ENCODE results near the gene NOMO2.
"Not testable (repeated sequence)": the region's sequence is repeated elsewhere in the genome, so short reads cannot be mapped to it uniquely, and the experiment has no call there.

Gene NOMO2

DNA sequence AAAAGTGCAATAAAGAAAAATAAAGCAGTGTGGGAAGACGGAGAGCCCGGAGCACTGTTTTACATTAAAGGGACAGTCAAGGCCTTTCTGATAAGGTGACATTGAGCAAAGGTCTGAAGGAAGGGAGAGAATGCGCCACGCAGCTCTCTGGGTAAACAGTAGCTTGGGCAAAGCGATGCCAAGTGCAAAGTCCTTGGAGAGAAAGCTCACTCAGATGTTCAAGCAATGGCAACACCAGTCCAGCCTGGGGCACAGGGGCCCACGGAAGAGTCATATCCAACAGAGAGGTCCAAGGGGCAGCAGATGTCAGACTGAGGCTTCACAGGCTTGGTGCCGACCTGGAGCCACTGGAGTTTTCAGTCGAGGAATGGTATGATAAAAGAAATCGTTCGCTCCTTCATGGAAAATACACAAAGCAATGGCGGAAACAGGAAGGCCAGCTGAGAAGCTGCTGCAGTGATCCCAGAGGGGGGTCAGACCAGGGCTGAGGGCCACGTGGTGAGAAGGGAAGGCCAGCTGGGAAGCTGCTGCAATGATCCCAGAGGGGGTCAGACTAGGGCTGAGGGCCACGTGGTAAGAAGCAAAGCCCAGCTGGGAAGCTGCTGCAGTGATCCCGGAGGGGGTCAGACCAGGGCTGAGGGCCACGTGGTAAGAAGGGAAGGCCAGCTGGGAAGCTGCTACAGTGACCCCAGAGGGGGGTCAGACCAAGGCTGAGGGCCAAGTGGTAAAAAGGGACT is 40.3 kb downstream of the NOMO2 start:
- not testable (repeated sequence) for DNase-seq

DNA sequence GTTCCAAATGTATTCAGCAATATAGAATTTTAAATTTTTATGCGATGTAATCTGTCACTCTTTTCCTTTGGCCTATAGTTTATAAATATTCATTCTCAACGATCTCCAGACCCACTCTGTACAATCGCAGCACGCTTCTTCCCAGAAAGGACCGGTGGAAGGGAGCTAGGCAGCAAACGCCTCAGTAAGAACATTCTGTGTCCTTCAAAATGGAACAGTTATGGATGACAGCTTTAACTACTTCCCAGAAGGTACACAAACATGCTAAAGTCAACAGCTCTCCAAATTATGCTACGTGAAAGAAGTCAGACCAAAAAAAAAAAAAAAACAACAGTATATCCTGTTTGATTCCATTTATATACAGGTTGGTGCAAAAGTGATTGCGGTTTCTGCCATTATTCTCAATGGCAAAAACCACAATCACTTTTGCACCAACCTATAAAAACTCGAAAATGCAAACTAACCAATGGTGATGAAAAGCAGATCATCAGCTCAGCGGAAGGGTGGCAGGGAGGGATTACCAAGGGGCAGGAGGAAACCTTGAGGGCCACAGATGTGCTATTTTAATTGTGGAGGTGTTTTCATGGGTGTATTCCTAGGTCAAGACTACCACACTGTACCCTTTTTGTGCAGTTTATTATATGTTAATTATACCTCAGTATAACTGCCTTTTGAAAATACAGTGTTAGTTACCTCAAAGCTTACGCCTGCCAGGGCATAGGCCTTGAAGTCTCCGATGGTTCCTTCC is 43.2 kb downstream of the NOMO2 start:
- not testable (repeated sequence) for DNase-seq

DNA sequence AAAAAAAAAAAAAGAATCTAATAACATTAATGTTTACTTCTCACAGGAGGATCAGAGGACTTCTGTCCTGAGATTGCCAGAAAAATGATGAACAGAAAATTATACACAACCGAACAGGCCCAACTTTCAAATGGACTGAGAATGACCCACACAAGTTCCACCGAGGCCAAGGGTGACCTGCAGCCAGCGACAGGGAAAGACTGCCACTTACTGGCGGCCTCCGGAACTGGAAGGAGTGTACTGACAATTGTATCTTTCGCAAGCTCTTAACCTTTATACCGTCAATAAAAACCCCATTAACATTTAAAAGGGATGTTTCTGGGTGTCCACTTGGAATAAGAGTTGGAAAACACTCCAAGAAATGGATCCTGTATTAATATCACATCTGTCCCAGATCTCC is 63.5 kb downstream of the NOMO2 start:
- DNase-seq: not testable (repeated sequence)

DNA sequence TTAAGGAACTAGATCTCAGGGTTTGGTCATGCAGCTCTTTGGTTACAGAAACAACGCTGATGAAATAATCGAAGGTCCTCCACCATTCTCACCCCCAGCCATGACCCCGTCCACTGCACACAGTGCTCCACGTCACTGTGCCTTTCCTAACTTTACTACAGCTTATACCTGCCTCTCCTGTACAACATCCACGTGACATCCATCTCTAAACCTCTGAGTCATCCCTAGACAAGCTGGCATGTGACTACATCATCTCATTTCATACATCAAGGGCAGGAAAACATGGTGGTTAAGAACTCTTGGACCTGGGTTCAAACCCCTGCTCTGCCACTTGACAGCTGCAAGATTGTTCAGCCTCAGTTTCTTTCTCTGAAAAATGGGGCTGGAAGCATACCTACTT is 64.9 kb downstream of the NOMO2 start:
- not testable (repeated sequence) for DNase-seq

GRCh38 chr16:18492118-18492897 is 69.6 kb downstream of the NOMO2 start:
- not testable (repeated sequence) for DNase-seq

DNA sequence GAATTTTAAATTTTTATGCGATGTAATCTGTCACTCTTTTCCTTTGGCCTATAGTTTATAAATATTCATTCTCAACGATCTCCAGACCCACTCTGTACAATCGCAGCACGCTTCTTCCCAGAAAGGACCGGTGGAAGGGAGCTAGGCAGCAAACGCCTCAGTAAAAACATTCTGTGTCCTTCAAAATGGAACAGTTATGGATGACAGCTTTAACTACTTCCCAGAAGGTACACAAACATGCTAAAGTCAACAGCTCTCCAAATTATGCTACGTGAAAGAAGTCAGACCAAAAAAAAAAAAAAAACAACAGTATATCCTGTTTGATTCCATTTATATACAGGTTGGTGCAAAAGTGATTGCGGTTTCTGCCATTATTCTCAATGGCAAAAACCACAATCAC is 125.9 kb downstream of the NOMO2 start:
- DNase-seq: not testable (repeated sequence)

DNA sequence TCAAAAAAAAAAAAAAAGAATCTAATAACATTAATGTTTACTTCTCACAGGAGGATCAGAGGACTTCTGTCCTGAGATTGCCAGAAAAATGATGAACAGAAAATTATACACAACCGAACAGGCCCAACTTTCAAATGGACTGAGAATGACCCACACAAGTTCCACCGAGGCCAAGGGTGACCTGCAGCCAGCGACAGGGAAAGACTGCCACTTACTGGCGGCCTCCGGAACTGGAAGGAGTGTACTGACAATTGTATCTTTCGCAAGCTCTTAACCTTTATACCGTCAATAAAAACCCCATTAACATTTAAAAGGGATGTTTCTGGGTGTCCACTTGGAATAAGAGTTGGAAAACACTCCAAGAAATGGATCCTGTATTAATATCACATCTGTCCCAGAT is 146.1 kb downstream of the NOMO2 start:
- DNase-seq: not testable (repeated sequence)

DNA sequence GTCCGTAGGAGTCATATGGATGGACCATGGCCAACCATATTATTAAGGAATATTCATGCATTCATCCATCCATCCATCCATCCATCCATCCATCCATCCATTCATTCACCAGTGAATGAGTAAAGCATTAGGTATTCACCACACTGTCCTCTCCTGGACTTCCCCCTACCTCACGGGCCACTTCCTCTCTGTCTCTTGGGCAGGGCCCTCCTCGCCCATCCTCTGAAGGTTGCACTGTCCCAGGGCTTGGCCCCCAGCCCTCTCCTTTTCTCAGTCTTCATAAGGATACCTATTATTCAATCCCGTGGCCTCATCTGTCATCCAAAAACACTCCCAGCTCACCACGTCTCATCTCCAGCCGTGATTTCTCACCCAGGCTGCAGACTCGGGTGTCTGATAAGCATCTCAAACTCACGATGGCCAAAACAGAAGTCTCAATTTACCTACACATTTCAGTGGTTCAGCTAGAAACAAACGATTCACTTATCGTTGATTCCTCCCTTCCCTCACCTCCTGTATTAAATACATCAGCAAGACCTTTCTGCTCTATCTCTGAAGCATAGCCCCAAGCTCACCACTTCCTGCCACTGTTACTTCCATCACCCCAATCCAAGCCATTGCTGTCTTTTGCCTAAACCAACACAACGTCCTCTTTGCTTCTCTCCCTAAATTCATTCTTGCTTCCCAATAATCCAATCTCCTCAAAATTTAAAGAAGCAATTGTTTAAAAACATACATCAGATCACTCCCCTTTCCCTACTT is 152.2 kb downstream of the NOMO2 start:
- DNase-seq: not testable (repeated sequence)

DNA sequence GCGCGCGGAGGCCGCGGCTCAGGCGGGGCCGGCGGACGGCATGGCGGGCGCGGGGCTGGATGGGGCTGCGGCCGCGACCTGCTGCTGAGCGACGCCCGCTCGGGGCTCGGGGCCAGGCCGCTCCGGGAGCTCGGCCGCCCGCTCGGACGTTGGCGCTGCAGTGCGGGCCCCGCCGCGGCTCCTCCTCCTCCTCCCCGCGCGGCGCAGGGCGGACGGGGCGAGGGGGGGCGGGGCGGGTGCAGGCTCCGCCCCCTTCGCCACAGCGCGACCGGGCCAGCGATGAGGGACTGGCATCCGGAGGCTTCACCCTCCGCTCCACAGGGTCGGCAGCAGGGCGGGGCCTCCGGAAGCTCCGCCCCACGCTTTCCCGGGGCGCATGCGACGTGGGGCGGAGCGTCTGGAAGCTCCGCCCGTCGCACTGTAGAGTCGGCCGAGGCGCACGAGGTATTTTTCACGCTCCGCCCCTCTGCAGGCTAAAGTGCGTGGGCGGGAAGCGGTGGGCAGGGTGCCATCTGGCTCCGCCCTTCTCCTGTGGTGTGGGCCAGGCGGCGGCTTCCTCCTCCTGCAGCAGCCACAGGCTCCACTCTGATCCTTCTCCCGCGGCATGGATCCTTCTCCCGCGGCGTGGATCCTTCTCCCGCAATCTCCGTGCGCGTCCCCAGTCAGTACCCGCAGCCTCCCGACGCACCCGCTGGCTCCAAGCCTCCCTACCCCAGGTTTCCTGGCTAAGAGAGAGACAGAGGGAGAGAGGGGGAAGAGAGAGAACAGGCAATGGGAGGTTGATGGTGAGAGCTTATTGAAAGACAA is 159.8 kb downstream of the NOMO2 start:
- not testable (repeated sequence) for DNase-seq

- DNase-seq: not testable (repeated sequence)
These were observed 160.7 kb downstream of the NOMO2 start for GRCh38 chr16:18401159-18401558.

- not testable (repeated sequence) for DNase-seq
These were observed 167.5 kb downstream of the NOMO2 start for GRCh38 chr16:18394363-18394762.

- not testable (repeated sequence) for DNase-seq
These were observed 174.1 kb downstream of the NOMO2 start for GRCh38 chr16:18387767-18388166.

DNA sequence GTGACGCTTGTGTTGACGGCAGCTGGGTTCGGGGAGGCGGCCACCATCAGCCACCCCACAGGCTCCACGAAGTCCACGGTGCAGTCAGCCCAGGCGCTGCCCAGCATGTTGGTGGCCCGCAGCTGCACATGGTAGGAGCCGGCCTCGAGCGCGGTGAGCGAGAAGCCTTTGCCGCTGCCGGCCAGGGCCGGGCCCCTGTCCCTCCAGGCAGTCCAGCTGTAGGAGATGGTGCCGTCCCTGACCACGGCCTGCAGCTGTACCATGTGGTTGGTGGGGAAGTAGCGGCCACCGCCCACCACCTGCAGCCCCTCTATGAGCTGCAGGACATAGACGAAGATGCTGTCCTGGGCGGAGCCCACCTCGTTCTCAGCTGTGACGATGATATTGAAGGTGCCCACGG is 175.4 kb downstream of the NOMO2 start:
- DNase-seq: not testable (repeated sequence)

DNA sequence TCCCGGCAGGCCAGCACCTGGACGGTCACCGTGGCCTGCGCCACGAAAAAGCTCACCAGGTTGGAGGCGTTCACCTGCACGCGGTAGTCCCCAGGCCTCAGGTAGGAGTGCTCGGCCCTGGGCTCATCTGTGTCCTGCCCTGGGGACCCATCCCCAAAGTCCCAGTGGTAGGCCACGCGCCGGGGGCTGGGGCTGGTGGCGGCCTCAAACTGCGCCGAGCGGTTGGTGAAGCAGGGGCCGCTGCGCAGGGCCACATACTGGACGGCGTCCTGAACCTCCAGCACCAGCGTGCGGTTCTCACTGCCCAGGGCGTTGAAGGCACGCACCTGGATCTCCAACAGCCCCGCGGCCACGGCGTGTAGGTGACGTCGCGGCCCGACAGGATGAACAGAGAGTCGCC is 176.6 kb downstream of the NOMO2 start:
- not testable (repeated sequence) for DNase-seq

DNA sequence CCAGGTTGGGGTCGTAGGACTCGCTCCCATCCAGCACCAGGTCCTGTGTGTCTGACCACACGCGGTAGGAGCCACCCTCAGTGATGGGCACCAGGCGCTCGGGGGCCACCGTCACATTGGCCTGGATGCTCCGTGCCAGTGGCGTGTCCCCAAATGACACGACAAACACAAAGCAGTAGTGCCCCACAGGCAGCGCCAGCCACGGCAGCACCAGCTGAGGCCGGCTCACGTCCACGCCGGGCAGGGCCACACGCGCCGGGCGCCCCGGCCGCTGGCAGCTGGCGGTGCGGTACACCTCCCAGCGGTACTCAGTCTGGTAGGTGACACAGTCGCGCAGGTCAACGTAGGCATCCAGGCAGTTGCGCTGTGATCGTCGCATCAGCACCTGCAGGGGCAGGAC is 177.0 kb downstream of the NOMO2 start:
- not testable (repeated sequence) for DNase-seq

- DNase-seq: not testable (repeated sequence)
These were observed 177.7 kb downstream of the NOMO2 start for GRCh38 chr16:18384098-18384636.

- DNase-seq: not testable (repeated sequence)
These were observed 179.2 kb downstream of the NOMO2 start for GRCh38 chr16:18382696-18383095.
